ENCODE results near the gene ABCA2.

ABCA2 gene

DNA sequence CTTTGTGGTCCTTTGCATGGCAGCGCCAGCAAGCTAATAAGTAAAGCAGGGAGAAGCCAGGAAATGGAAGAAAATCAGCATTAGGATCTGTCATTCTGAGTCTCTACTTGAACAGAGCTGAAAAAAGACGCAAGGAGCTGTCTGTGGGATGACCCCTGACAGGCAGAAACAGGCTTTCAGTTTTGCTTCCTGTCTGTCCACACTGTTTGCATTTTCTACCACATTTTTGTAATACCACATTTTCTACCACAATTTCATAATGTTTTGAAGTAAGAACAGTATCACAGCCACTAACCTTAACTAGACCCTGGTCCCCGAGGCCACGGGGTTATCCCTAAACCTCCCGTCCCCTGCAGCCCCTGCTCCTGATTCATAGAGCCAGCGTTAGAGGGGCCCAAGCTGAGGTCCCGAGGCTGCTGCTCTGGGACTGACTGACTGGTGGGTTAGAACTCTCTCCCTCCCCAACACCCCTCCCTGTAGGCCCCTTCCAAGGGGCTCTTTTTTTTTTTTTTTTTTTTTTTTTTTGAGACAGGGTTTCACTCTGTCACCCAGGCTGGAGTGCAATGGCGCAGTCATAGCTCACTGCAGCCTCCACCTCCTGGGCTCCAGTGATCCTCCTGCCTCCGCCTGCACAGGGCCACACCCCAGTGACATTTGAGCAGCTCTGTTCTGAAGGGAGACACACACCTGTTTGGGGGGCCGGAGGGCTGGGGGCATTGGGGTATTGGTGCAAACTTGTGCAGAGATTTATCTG, 27.7 kb downstream of the ABCA2 start:
- no peak for DNase-seq (ENCODE audit: low read depth in 4 of 4, low spot score in 1 of 4)

GRCh38 chr9:136997830-136998234, 30.2 kb downstream of the ABCA2 start:
- no peak for DNase-seq (ENCODE audit: low read depth in 4 of 4, low spot score in 1 of 4)

DNA sequence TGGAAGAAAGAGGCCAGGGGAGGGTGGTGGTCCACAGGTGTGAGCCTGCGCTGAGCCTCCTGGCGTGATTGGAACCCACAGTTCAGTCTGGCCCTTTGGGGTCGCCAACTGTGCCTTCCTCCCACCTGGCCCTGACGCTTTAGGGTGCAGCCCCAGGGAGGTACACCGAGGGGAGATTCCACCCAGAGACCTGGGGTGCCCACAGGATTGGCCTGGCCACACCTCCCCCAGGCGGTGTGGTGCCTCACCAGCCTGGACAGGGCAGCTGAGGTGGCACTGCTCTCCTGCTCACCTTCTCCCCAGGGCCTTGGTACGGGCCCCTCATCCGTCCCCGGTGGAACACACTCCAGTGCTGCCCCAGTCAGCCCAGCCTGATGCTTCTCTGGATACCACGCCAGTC, 30.7 kb downstream of the ABCA2 start:
- DNase-seq (ENCODE audit: low read depth in 4 of 4, low spot score in 1 of 4) = no peak

DNA sequence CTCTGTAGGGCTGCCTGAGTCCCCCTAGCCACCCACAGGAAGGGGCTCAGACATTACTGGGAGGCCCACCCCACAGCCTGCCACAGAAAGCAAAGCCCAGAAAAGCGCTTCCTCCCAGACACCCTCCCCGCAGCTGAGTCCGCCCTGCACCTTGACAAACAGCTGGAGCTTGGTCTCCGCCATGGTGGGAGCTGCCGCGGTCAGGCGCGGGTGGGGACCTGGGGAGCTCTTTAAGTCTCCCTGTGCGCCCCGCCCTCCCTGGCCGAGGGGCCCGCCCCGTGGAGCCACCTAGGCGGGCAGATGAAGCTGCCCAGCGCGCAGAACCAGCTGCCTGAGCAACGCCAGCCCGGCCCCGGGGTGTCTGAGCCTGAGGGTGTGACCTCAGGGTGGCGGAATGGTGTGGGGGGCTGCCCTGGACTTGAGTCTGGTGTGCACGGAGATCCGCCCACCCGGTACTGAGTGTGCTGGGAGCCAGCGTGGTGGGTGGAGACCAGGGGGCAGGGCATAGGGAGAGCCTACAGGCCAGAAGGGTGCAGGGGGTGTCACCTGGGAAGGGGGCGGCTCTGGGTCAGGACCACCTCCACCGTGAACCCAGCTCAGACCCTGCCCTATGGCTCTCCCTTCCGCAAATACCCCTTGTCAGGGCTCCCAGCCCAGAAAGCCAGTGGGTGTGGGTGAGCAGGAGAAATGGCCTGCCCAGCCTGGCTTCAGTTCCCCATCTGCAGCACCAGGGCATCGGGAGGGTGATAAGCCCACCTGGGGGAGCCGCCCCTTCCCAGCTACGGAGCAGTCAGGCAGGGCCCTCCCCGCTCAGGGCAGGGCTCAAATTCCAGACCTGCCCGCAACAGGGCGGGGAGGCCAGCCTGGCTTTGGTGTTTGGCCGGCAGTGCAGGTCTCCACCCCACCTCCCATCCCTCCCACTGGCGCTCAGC, 31.4 kb downstream of the ABCA2 start, which contains the start of gene CLIC3:
TSS of gene CLIC3 (minus strand) at position 208 of the 932 bp plus-strand sequence. CDS start at position 183, 25 bp downstream.
- DNase-seq (ENCODE audit: low read depth in 4 of 4, low spot score in 1 of 4) = no peak

DNA sequence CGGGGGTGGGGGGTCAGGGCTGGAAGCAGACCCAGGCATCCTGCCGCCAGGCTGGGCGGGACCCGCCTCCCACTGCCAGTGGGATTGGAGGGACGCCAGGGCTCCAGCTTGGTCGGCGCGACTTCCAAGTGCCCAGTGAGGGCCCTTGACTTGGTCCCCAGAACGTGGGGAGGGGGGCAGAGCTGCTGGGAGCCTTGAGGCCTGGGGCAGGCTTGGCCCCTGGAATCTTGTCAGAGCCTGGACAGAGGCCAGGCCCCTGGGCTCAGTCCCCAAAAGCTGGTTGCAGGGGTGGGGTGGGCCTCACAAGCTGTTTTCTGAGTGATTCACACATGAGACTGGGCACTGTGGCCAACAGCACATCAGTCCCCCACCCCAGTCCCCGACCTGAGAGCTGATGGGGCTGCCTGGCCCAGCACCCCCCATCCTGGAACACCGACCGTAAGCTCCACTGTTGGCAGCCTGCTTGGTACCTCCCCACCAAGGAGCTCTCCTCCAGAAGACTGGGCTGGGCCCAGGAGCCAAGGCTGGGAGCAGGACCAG, 32.2 kb downstream of the ABCA2 start:
- DNase-seq (ENCODE audit: low read depth in 4 of 4, low spot score in 1 of 4) = no peak

DNA sequence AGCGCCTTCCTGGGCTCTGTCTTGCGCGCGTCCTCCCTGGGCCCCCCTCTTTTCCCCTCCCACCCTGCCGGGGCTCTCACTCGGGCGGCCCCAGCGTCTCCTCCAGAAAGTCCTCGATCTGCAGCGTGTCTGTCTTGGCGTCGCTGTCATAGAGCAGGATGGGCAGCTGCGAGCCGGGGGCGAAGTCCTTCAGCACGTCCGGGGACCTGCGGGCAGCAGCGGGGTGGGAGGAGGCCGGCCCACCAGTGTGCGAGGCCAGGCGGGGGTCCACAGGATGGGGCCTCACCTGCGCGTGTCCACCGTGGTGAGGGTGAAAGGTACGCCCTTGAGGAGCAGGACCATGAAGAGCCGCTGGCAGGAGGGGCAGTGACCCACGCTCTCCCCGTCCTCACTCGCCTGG, 32.7 kb downstream of the ABCA2 start:
- no peak for DNase-seq (ENCODE audit: low read depth in 4 of 4, low spot score in 1 of 4)

DNA sequence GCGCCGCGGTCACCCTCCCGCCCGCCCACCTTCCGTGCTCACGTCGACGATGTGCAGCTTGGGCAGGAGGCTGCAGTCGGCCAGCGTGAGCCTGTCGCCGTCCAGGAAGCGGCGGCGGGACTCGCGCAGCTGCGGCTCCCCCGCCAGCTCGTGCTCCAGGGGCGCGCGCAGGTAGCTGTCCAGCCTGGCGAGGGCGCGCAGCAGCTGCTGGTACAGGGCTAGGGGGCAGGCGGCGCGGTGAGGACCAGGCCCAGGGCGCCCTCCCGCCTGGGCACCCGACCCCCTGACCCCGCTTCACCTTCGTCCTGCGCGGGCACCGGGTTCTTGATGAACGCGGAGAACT, 33.2 kb downstream of the ABCA2 start:
- DNase-seq (ENCODE audit: low read depth in 4 of 4, low spot score in 1 of 4) = no peak

- no peak for DNase-seq (ENCODE audit: low read depth in 4 of 4, low spot score in 1 of 4)
Measured at GRCh38 chr9:136994180-136994887, 33.7 kb downstream of the ABCA2 start.

- DNase-seq (ENCODE audit: low read depth in 4 of 4, low spot score in 1 of 4) = no peak
Measured at GRCh38 chr9:136992819-136993369, 35.1 kb downstream of the ABCA2 start.

DNA sequence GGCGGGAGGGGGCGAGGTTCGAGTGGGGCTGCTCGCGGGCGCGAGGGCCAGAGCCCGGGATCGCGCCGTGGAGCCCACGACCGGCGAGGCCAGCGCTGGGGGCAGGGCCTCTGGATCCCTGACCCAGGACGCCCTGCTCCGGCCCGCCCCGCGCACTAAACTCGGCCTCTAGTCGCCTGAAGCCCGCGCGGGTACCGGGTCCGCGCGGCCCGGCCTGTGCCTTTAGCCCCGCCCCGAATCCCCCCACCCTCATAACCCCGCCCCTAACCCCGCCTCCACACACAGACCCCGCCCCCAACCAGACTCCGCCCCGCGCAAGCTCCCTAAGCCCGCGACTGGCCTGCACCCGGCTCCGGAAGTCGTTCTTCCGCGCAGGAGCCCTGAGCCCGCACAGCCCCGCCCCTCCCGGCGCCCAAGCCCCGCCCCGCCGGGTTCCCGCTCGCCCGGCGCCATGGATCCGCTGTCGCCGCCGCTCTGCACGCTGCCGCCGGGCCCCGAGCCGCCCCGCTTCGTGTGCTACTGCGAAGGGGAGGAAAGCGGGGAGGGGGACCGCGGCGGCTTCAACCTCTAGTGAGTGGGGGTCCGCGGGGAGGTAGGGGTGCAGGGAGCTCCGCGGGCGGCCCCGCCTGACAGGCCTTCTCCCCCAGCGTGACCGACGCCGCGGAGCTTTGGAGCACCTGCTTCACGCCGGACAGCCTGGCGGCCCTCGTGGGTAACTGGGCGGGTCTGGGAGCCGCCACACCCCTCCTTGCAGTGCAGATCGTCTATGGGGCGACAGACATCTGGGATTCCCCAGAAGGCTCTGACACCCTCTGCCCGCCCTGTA, 35.8 kb downstream of the ABCA2 start, which contains the start of gene PAXX:
TSS of gene PAXX (plus strand) at position 430 of the 826 bp plus-strand sequence. CDS start at position 452, 22 bp downstream.
- DNase-seq (ENCODE audit: low read depth in 4 of 4, low spot score in 1 of 4) = peak; percentile 91 to 96 (median 94)

DNA sequence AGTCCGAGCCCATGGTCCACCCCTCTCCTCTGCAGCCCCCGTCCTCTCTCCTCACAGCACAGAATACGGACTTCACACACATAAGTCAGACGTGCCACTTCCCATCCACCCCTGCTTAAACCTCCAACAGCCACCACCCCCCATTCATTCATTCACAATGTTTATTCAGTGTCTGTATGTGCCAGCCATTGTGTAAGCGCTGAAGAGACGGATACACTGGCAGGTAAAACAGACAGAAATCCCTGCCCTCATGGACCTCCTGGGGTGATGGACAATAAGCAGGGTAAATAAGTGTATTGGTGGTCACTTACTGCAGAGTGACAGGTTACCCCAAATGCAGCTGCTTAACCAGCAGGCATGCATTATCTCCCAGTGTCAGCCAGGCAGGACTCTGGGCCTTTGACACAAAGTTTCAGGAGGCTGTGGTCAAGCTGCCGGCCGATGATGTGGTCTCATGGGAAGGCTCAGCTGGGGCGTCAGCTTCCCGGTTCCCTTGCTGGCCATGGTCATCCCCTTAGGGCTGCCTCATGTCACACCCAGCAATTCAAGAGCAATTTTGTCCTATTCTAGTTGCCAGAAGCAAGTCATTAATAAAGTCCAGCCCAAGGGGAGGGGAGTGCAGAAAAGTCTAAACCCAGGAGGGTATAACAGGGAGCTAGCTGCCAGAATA, 37.7 kb downstream of the ABCA2 start:
- DNase-seq (ENCODE audit: low read depth in 4 of 4, low spot score in 1 of 4) = no peak

DNA sequence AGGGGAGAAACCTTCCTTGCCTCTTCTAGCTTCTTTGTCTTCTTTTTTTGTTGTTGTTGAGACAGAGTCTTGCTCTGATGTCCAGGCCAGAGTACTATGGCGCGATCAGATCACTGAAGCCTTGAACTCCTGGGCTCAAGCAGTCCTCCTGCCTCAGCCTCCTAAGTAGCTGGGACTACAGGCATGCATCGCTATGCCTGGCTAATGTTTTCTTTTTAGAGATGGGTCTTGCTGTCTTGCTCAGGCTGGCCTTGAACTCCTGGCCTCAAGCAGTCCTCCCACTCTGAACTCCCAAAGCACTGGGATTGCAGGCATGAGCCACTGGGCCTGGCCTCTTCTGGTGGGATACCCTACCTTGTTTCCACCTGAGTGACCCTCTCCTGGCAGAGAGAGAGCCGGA, 39.2 kb downstream of the ABCA2 start:
- no peak for DNase-seq (ENCODE audit: low read depth in 4 of 4, low spot score in 1 of 4)

GRCh38 chr9:136985853-136986252, 42.2 kb downstream of the ABCA2 start:
- DNase-seq (ENCODE audit: low read depth in 4 of 4, low spot score in 1 of 4) = no peak

GRCh38 chr9:136985027-136985602, 42.9 kb downstream of the ABCA2 start:
- DNase-seq (ENCODE audit: low read depth in 4 of 4, low spot score in 1 of 4) = no peak

DNA sequence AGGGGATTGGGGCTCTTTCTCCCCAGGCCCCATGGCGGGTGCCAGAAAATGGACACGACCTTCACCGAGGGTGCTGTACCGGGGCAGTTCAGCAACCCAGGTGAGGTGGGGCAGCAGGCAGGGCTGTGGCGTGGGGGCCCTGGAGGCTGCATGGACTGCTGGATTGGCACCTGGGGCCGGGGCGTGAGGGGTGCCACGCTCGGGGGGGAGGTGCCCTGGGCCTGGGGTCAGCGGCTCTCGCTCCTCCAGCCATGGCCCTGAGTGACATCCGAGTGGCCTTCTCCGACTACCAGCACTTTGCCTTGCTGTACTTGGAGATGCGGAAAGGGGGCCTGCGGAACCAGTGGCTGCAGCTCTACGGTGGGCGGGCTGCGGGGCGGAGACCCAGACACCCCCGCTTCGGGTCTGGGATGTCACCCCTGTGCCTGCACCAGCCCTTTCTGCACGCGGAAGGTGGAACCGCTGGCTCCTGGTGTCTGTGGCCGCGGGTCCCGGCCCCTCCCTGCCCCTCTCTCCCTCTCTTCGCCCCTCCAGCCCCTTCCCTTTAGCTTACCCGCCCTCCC, 43.5 kb downstream of the ABCA2 start:
- no peak for DNase-seq (ENCODE audit: low read depth in 4 of 4, low spot score in 1 of 4)

DNA sequence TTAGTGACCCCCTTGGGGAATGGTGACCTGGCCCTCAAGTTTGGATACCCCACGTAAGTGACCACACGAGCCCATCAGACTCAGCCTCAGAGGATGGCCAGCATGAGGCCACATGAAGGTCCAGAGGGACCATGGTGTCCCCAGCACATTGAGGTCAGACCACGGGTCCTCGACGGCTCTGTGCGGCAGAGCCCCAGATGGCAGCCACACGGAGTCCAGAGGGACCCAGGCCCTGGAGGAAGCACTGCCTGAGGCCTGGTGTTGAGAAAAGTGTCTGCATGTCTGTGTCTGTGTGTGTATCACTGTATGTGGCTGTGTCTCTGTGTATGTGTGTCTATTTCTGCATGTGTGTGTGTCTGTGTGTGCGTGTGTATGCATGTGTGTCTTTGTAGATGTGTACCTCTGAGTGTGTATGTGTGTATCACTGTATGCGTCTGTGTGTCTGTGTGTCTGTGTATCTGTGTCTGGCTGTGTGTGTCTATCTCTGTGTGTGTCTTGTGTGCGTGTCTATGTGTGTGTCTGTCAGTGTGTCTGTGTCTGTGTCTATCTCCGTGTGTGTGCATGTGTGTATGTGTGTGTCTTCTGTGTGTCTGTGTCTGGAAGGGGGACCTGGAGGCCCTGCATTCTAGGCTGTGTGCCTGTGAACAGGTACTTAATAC, 44.3 kb downstream of the ABCA2 start:
- no peak for DNase-seq (ENCODE audit: low read depth in 4 of 4, low spot score in 1 of 4)

GRCh38 chr9:136983167-136983566, 44.9 kb downstream of the ABCA2 start:
- DNase-seq (ENCODE audit: low read depth in 4 of 4, low spot score in 1 of 4) = no peak
